ENCODE measurements around the gene SCRT2.

Gene SCRT2

GRCh38 chr20:672963-673602 is 2.5 kb downstream of the SCRT2 start:
- no peak for FAIRE-seq
- DNase-seq (ENCODE audit: low spot score): no peak

- no peak for FAIRE-seq
- no peak for DNase-seq (ENCODE audit: low spot score)
Observed at GRCh38 chr20:671252-672030, 4.2 kb downstream of the SCRT2 start.

GRCh38 chr20:669573-669972 is 6.0 kb downstream of the SCRT2 start:
- FAIRE-seq: no peak

GRCh38 chr20:668638-669037 is 7.0 kb downstream of the SCRT2 start:
- no peak for FAIRE-seq
- DNase-seq (ENCODE audit: low spot score): no peak

More at GRCh38 chr20:669573-669972, 6.0 kb downstream of the SCRT2 start:
- DNase-seq (ENCODE audit: low spot score): no peak

GRCh38 chr20:668050-668449 is 7.6 kb downstream of the SCRT2 start:
- DNase-seq (ENCODE audit: low spot score): no peak
- FAIRE-seq: no peak

- DNase-seq (ENCODE audit: low spot score) (peak; percentile 57), FAIRE-seq (no peak)
Observed at GRCh38 chr20:667351-668034, 8.1 kb downstream of the SCRT2 start.

- no peak for FAIRE-seq
Observed at GRCh38 chr20:666877-667276, 8.7 kb downstream of the SCRT2 start.

GRCh38 chr20:665276-665675 is 10.3 kb downstream of the SCRT2 start:
- FAIRE-seq (no peak), DNase-seq (ENCODE audit: low spot score) (no peak)

More at GRCh38 chr20:666877-667276, 8.7 kb downstream of the SCRT2 start:
- DNase-seq (ENCODE audit: low spot score): no peak

- DNase-seq (ENCODE audit: low spot score): no peak
- no peak for FAIRE-seq
Observed at GRCh38 chr20:664576-664975, 11.0 kb downstream of the SCRT2 start.

- DNase-seq (ENCODE audit: low spot score): no peak
- no peak for FAIRE-seq
Observed at GRCh38 chr20:664151-664550, 11.5 kb downstream of the SCRT2 start.

- no peak for FAIRE-seq
- DNase-seq (ENCODE audit: low spot score): no peak
Observed at GRCh38 chr20:663315-664090, 12.1 kb downstream of the SCRT2 start.

- DNase-seq (ENCODE audit: low spot score) (no peak), FAIRE-seq (no peak)
Observed at GRCh38 chr20:662277-663192, 13.1 kb downstream of the SCRT2 start.

- no peak for DNase-seq (ENCODE audit: low spot score)
Observed at GRCh38 chr20:661474-662270, 13.9 kb downstream of the SCRT2 start.

GRCh38 chr20:658731-659291 is 16.8 kb downstream of the SCRT2 start:
- no peak for FAIRE-seq
- no peak for DNase-seq (ENCODE audit: low spot score)

More at GRCh38 chr20:661474-662270, 13.9 kb downstream of the SCRT2 start:
- no peak for FAIRE-seq

GRCh38 chr20:658202-658601 is 17.4 kb downstream of the SCRT2 start:
- DNase-seq (ENCODE audit: low spot score): no peak
- no peak for FAIRE-seq

- FAIRE-seq (no peak), DNase-seq (ENCODE audit: low spot score) (no peak)
Observed at GRCh38 chr20:655726-656624, 19.6 kb downstream of the SCRT2 start.

GRCh38 chr20:654417-654750 is 21.2 kb downstream of the SCRT2 start:
- DNase-seq (ENCODE audit: low spot score) (no peak), FAIRE-seq (no peak)

Data from urothelium cell line (cell line).